HG02870 (cell line): Measurements from ENCODE around the gene GSN.
"Not testable (repeated sequence)": the region's sequence is repeated elsewhere in the genome, so short reads cannot be mapped to it uniquely, and the experiment has no call there.

Experiments
- ATAC-seq: cut with Tn5 transposase; IDR thresholded peaks from one replicate; pipeline ENCODE4 v1.9.1; 2021; ENCODE audit warnings: mild to moderate bottlenecking, moderate library complexity; ENCODE audit not compliant: unreplicated experiment

Gene GSN

GRCh38 chr9:121286973-121287741 is 19.2 kb downstream of the GSN start:
- ATAC-seq = no peak

GRCh38 chr9:121288673-121289025 is 20.7 kb downstream of the GSN start:
- ATAC-seq = no peak

GRCh38 chr9:121289026-121289771 is 21.2 kb downstream of the GSN start:
- no peak for ATAC-seq

- ATAC-seq = no peak
These were observed 21.9 kb downstream of the GSN start for GRCh38 chr9:121289772-121290370.

- not testable (repeated sequence) for ATAC-seq
These were observed 23.6 kb downstream of the GSN start for GRCh38 chr9:121291536-121291935.

- ATAC-seq = no peak
These were observed 24.1 kb downstream of the GSN start for GRCh38 chr9:121292051-121292450.

GRCh38 chr9:121292801-121293241 is 24.9 kb downstream of the GSN start:
- ATAC-seq = no peak

- no peak for ATAC-seq
These were observed 26.3 kb downstream of the GSN start for GRCh38 chr9:121294151-121294743.

GRCh38 chr9:121294866-121295661 is 27.1 kb downstream of the GSN start:
- ATAC-seq = no peak

- ATAC-seq = no peak
These were observed 27.8 kb downstream of the GSN start for GRCh38 chr9:121295662-121296191.

GRCh38 chr9:121296213-121297127 is 28.5 kb downstream of the GSN start:
- no peak for ATAC-seq

GRCh38 chr9:121297389-121297788 is 29.4 kb downstream of the GSN start:
- no peak for ATAC-seq

- ATAC-seq = no peak
These were observed 30.1 kb downstream of the GSN start for GRCh38 chr9:121298016-121298538.

GRCh38 chr9:121298689-121299466 is 30.9 kb downstream of the GSN start:
- ATAC-seq = peak; percentile 11

- ATAC-seq = peak; percentile 47
These were observed 31.7 kb downstream of the GSN start for GRCh38 chr9:121299467-121300282.

GRCh38 chr9:121300283-121301119 is 32.5 kb downstream of the GSN start:
- no peak for ATAC-seq

- no peak for ATAC-seq
These were observed 33.9 kb downstream of the GSN start for GRCh38 chr9:121301881-121302286.
